Stimulated activated memory B cell treated with anti-CD40 and anti-IgM and Interleukin-4, amounts not matched to agents 10 μg/mL and 1 μg/mL and 100 μg/mL, for 72 hours (primary cell): Measurements from ENCODE around the gene TTLL5.
"Not testable (repeated sequence)": the region's sequence is repeated elsewhere in the genome, so short reads cannot be mapped to it uniquely, and the experiment has no call there.

Experiments used
- ATAC-seq: fragments of 150-1000 bp; cut with Tn5 transposase; 2 replicates; pipeline ENCODE4 v1.10.0; 2021
- H3K27ac Mint-ChIP-seq: one replicate; pipeline ENCODE4 v1.8.0; 2022; ENCODE audit warnings: mild to moderate bottlenecking, mixed read lengths
- H3K27me3 Mint-ChIP-seq: one replicate; pipeline ENCODE4 v1.8.0; 2022; ENCODE audit warnings: mixed read lengths
- H3K36me3 Mint-ChIP-seq: one replicate; pipeline ENCODE4 v1.8.0; 2022; ENCODE audit warnings: mixed read lengths
- H3K4me1 Mint-ChIP-seq: one replicate; pipeline ENCODE4 v1.8.0; 2022; ENCODE audit warnings: mixed read lengths
- H3K4me3 Mint-ChIP-seq: one replicate; pipeline ENCODE4 v1.8.0; 2022; ENCODE audit warnings: mild to moderate bottlenecking, moderate library complexity, mixed read lengths
- H3K9me3 Mint-ChIP-seq: one replicate; pipeline ENCODE4 v1.8.0; 2022; ENCODE audit warnings: mixed read lengths

Gene TTLL5

DNA sequence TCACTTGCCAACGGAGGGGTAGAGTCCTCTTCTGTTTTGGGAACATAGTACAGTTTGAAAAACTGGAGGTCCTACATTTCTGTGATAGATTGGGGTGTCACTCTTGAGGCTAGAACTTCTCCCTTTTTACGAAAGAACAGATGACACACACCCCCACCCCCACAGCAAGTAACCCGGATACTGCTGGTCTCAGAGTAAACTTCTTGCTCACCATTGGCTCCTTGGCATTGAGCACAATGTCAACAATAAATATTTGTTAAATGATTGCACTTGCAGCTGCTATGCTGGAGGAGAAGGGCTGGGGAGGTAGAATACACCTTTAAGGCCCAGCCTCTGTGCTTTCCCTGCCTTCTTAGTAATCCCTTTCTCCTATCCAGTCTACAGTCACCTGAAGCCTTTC lies 170.9 kb downstream of the TTLL5 start:
- Mint-ChIP-seq H3K27me3 (no peaks in the 10 kb centered on the region), H3K36me3 (peaks cover 41% of the 10 kb centered on the region), H3K4me1 (no peaks in the 10 kb centered on the region), H3K9me3 (no peaks in the 10 kb centered on the region), H3K4me3 (no peak overlapping the region), H3K27ac (no peak overlapping the region)
- no peak for ATAC-seq

DNA sequence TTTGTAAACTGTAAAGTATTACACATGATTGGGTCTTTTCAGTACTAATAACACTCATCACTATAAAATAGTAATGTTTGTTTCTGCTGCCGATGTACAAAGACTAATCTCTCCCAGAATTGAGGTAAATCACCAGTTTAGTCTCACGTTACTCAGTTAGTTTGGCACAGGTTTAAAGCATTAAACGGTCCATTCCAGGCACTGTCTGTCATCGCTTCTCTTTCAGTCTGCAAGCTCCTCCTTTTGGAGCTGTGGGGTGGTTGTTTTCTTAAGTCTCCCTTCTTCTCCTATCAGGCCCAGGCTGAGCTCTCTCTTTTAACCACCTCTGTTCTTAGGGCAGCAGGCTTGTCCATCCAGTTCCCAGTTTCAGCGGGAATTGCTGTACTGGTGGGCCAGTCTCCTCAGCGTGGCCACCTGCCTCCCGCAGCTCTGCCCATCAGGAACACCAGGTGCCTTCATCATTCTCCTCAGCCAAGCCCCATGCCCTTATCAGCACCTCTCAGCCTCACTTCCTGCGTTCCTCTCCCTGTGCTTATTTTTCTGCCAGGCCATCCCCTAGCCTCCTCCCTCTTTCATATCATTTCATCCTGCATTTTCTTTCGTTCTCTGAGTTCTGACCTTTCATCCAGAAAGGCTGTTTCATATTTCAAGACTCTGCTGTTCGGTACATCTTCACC lies 171.7 kb downstream of the TTLL5 start:
- H3K4me3 Mint-ChIP-seq: no peak overlapping the region
- no peak for ATAC-seq
- H3K4me1 Mint-ChIP-seq: no peaks in the 10 kb centered on the region
- H3K9me3 Mint-ChIP-seq: no peaks in the 10 kb centered on the region
- no peak overlapping the region for H3K27ac Mint-ChIP-seq
- peaks cover 46% of the 10 kb centered on the region for H3K36me3 Mint-ChIP-seq
- no peaks in the 10 kb centered on the region for H3K27me3 Mint-ChIP-seq

DNA sequence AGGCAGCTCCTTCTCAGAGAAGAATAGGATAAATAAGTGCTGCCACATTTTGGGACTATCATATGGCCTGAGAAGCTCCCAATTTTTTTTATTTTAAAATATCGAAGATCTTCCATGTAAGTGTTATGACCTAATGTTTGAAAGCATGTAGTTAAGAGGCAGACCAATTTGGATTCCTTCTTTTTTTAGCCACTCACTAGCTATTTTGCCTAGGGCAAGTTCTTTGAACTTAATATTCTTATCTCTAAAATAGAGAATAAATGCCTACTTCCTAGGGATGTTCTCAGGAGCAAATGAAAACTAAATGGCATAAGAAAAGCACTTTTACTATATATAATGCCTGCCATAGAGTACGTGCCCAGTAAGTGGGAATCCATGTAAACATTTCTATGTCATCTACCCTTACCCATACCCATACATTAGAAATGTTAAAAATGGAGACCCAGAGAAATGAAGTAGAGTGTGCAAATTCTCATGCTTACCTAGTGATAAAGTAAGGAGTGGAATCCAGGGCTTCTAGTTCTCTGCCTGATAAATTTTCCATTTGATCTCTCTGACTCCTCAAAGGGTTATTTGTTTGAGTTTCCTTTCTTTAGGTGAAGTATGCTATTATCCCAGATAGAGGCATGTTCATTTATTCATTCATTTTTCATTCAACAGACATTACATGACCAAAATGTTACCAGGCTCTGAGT lies 172.4 kb downstream of the TTLL5 start:
- H3K36me3 Mint-ChIP-seq: peaks cover 52% of the 10 kb centered on the region
- no peaks in the 10 kb centered on the region for H3K9me3 Mint-ChIP-seq
- no peak overlapping the region for H3K27ac Mint-ChIP-seq
- no peaks in the 10 kb centered on the region for H3K4me1 Mint-ChIP-seq
- no peak overlapping the region for H3K4me3 Mint-ChIP-seq
- ATAC-seq: no peak
- H3K27me3 Mint-ChIP-seq: no peaks in the 10 kb centered on the region

DNA sequence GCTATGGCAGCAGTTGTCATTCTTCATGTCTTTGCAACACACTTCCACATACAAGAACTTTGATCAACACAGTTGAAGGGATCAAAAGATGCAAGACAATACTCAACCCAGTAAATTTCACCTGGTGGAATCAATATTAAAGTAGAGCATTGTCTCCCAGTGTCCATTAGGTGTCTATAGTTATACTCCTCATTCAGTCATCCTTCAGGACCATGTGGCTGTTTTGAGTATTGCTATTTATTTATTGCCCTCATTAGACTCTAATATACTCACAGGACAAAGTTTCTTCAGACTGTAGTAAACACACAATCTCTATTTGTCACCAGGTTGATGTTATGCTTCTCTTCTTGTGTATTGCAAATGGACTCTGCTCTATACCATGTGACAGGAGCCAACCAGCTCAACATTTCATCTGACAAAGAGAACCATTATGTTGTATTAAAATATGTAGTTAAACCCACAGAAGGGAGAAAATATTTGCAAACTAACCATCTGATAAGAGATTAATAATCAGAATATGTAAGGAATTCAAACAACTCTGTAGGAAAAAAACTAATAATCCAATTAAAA lies 174.2 kb downstream of the TTLL5 start:
- no peak overlapping the region for H3K27ac Mint-ChIP-seq

DNA sequence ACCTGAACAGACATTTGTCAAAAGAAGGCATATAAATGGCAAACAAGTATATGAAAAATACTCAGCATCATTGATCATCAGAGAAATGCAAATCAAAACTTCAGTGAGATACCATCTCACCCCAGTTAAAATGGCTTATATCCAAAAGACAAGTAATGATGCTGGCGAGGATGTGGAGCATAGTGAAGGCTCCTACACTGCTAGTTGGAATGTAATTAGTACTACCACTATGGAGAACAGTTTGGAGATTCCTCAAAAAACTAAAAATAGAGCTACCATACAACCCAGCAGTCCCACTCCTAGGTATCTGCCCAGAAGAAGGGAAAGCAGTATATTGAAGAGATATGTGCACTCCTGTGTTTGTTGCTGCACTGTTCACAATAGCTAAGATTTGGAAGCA lies 174.7 kb downstream of the TTLL5 start:
- no peak for ATAC-seq
- H3K27me3 Mint-ChIP-seq: no peaks in the 10 kb centered on the region
- peaks cover 8% of the 10 kb centered on the region for H3K9me3 Mint-ChIP-seq
- no peak overlapping the region for H3K4me3 Mint-ChIP-seq
- H3K36me3 Mint-ChIP-seq: peaks cover 61% of the 10 kb centered on the region
- H3K27ac Mint-ChIP-seq: no peak overlapping the region
- no peaks in the 10 kb centered on the region for H3K4me1 Mint-ChIP-seq

More for the DNA sequence above, 174.2 kb downstream of the TTLL5 start:
- no peak for ATAC-seq
- no peak overlapping the region for H3K4me3 Mint-ChIP-seq
- peaks cover 59% of the 10 kb centered on the region for H3K36me3 Mint-ChIP-seq
- peaks cover 8% of the 10 kb centered on the region for H3K9me3 Mint-ChIP-seq
- no peaks in the 10 kb centered on the region for H3K27me3 Mint-ChIP-seq
- no peaks in the 10 kb centered on the region for H3K4me1 Mint-ChIP-seq

DNA sequence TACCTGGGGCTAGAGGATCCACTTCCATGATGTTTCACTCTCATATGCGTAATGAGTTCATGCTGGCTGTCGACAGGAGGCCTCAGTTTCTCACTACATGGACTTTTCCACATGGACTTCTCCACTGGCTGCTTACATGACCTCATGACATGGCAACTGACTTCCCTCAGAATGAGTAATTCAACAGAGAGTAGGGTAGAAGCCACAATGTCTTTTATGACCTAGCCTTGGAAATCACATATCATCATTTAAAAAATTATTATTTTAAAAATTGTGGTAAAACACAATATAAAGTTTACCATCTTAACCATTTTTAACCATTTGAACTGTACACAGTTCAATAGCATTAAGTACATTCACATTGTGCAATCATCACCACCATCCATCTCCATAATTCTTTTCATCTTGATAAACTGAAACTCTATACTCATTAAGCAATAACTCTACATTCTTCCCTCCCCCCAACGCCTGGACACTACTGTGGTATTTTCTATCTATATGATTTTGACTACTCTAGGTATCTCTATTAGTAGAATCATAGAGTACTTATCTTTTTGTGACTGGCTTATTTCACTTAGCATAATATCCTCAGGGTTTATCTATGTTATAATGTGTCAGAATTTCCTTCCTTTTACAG lies 176.2 kb downstream of the TTLL5 start:
- no peaks in the 10 kb centered on the region for H3K27me3 Mint-ChIP-seq
- H3K27ac Mint-ChIP-seq: no peak overlapping the region
- ATAC-seq: no peak
- peaks cover 8% of the 10 kb centered on the region for H3K9me3 Mint-ChIP-seq
- H3K4me3 Mint-ChIP-seq: no peak overlapping the region
- H3K4me1 Mint-ChIP-seq: no peaks in the 10 kb centered on the region
- H3K36me3 Mint-ChIP-seq: peaks cover 65% of the 10 kb centered on the region

DNA sequence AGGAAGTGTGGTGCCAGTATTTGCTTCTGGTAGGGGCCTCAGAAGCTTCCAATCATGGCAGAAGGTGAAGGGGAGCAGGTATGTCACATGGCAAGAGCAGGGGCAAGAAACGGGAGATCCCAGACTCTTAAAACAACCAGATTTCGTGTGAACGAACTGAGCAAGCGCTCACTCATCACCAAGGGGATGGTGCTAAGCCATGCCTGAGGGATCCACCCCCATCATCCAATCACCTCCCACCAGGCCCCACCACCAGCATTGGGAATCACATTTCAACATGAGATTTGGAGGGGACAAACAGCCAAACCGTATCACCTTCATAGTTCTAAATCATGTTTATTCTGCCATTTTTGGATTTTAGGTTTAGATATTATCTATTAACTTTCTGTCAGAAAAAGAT lies 179.9 kb downstream of the TTLL5 start:
- Mint-ChIP-seq H3K9me3 (peaks cover 8% of the 10 kb centered on the region), H3K36me3 (peaks cover 43% of the 10 kb centered on the region), H3K4me1 (no peaks in the 10 kb centered on the region), H3K27ac (no peak overlapping the region), H3K4me3 (no peak overlapping the region), H3K27me3 (no peaks in the 10 kb centered on the region)
- ATAC-seq: no peak

DNA sequence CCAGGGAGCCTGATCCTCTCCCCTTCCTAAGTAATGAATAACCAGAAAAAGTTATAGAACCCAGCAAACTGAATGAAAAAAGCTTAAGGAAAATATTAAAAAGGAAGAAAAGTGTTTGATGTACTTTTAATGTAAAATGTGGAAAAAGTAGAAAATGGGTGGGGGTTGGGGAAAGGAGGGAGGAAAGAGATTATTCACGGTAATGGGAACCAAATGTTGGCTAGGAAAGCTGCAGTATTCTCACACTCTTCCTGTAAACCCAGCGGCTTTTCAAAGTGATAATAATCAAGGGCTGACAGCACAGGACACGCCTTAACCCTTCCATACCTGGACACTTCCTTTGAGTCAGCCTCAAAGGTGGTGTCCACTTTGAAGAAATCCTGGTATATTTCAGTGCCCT lies 181.5 kb downstream of the TTLL5 start:
- Mint-ChIP-seq H3K4me1 (no peaks in the 10 kb centered on the region), H3K27me3 (no peaks in the 10 kb centered on the region), H3K4me3 (no peak overlapping the region), H3K9me3 (peaks cover 8% of the 10 kb centered on the region), H3K27ac (no peak overlapping the region), H3K36me3 (peaks cover 35% of the 10 kb centered on the region)
- no peak for ATAC-seq

DNA sequence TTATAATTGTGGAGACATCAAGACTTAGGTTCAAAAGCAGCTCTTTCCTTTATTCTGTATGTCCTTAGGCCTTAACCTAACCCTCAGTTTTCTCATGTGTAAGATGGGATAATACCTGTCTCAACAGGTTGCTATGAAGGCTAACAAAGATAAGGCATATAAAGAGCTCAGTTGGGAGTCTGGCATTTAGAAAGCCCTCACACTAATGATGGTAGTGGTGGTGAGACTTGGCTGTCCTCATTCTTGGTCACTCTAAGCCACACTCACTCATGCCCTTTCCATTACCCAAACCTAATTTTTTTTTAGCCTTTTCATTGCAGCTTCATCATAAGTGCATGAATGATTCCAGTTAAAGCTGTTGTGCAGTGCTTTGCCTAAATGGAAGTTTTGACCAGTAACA lies 183.4 kb downstream of the TTLL5 start:
- ATAC-seq: no peak
- Mint-ChIP-seq H3K9me3 (peaks cover 2% of the 10 kb centered on the region), H3K4me3 (no peak overlapping the region)

DNA sequence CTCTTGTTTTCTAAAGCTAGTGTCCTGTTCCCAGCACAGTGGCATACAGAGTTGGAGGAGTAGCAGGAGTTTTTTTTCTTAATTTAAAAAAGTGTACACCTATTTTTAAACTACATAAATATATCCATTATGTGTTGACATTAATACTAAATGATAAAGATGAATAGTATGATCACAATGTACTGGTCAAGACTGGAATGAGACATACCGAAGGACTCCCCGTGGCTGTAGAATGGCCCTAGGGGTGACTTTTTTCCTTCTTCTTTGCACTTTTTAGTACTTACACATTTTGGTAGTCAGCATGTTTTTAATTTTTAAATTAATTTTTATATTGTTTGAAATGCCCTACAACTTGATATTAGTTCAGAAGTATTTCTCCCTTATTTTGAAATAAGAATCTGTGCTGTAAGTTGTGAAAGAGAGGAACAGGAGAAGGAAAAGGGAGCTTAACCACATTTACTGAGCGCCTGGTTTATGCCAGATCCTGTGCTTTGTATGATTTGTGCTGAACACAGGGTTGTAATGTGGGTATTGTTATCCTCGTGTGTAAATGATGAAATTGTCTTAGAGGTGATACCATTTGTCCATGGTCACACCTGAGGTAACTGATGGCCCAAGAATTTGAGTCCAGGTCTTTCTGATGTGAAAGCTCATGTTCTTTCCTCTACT lies 184.2 kb downstream of the TTLL5 start:
- H3K4me1 Mint-ChIP-seq: no peaks in the 10 kb centered on the region
- no peak overlapping the region for H3K4me3 Mint-ChIP-seq
- H3K9me3 Mint-ChIP-seq: no peaks in the 10 kb centered on the region
- H3K36me3 Mint-ChIP-seq: peaks cover 22% of the 10 kb centered on the region
- no peak for ATAC-seq
- H3K27ac Mint-ChIP-seq: no peak overlapping the region
- H3K27me3 Mint-ChIP-seq: no peaks in the 10 kb centered on the region

More for the DNA sequence above, 183.4 kb downstream of the TTLL5 start:
- Mint-ChIP-seq H3K27ac (no peak overlapping the region), H3K36me3 (peaks cover 25% of the 10 kb centered on the region), H3K4me1 (no peaks in the 10 kb centered on the region), H3K27me3 (no peaks in the 10 kb centered on the region)

DNA sequence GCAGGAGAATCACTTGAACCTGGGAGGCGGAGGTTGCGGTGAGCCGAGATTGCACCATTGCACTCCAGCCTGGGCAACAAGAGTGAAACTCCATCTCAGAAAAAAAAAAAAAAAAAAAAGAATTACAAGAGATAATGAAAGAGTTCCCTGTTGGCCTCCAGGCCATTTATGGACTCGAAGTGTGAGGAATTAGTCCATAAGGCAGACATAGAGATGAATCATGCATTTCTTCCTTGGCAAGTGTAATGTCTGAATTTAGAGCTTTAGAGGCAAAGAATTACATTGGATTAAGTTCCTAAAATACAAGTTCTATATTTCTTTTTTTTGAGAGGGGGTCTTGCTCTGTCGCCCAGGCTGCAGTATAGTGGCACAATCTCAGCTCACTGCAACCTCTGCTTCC lies 185.6 kb downstream of the TTLL5 start:
- H3K4me3 Mint-ChIP-seq, H3K27me3 Mint-ChIP-seq, H3K9me3 Mint-ChIP-seq, H3K4me1 Mint-ChIP-seq, H3K27ac Mint-ChIP-seq, ATAC-seq: not testable (repeated sequence)
- peaks cover 11% of the 10 kb centered on the region for H3K36me3 Mint-ChIP-seq

DNA sequence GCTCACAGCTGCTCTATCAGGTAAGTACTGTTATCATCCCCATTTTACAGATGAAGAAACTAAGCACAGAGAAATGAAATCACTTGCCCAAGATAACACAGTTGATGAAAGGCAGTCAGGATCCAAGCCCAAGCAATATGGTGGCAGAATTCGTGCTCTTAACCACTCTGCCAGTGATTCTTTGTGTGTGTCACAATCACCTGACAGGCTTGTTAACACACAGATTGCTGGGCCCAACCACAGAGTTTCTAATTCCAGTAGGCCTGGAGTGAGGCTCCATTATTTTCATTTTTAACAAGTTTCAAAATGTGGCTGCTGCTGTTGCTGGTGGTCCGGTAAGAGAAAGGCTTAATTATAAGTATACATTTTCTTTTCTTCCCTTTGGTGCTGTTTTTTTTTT lies 186.5 kb downstream of the TTLL5 start:
- no peak for ATAC-seq
- Mint-ChIP-seq H3K9me3 (no peaks in the 10 kb centered on the region), H3K27ac (no peak overlapping the region), H3K4me3 (no peak overlapping the region), H3K4me1 (no peaks in the 10 kb centered on the region), H3K36me3 (peaks cover 11% of the 10 kb centered on the region), H3K27me3 (no peaks in the 10 kb centered on the region)

DNA sequence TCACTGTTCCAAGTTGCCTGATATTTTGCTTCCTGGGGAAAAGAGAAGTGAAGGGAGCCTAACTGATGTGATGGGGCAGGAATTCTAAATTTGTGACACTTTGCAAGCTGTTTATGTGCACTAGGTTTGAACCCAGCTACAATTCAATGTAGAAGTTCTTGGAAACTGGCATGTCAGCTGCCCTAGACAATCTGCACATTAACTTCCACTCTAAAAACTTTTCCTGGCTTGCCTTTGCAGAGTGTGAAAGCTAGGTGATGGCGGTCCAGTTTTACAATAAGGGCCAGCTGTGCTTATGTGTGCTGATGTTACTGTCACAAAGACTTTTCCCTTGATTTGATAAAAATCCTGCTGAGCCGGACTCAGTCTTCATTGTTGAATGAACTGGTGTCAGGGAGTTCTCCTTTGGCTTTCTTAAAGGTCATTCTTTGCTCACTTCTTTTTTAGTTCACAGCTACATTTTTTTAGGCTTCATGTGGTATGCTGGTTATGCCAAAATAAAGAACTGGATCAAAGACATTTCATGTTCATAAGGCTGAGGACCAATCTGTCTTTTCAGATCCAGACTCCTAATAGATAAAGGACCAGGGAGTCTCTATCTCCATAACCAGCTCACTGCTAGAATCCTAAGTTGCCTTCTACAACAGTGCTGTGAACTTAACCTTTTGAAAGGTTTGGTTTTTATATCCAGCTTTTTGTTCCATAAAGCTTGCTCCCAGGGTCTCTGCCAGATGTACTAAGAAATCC lies 187.3 kb downstream of the TTLL5 start:
- H3K4me1 Mint-ChIP-seq: no peaks in the 10 kb centered on the region
- H3K9me3 Mint-ChIP-seq: no peaks in the 10 kb centered on the region
- no peaks in the 10 kb centered on the region for H3K27me3 Mint-ChIP-seq
- no peak for ATAC-seq
- peaks cover 11% of the 10 kb centered on the region for H3K36me3 Mint-ChIP-seq
- H3K27ac Mint-ChIP-seq: no peak overlapping the region
- no peak overlapping the region for H3K4me3 Mint-ChIP-seq

DNA sequence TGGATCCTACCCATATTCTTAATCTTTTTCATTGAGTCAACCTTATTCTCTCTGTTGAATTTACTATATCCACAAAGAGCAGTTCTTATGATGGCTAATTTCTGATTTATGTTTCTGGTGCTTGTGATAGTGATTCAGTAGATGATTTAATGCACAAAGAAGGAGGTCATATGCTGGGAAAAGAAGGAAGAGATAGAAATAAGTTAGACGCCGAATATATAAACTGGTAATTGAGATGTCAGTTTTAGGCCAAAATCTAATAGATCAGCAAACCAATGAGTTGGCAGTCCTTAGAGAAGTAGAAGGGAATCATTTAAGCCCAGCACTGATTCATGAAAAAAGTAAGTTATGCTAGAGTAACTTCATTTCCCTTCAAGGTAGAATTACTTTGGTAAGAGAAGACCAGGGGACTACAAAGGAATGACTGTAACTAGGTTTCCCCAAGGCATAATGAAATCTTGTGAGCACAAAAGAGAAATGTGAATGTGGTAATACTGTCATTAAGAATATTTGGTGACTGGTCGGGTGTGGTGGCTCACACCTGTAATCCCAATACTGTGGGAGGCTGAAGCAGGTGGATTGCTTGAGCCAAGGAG lies 188.4 kb downstream of the TTLL5 start:
- Mint-ChIP-seq H3K27me3 (no peaks in the 10 kb centered on the region), H3K27ac (no peak overlapping the region), H3K4me1 (no peaks in the 10 kb centered on the region), H3K4me3 (no peak overlapping the region), H3K36me3 (peaks cover 16% of the 10 kb centered on the region), H3K9me3 (no peaks in the 10 kb centered on the region)
- no peak for ATAC-seq

DNA sequence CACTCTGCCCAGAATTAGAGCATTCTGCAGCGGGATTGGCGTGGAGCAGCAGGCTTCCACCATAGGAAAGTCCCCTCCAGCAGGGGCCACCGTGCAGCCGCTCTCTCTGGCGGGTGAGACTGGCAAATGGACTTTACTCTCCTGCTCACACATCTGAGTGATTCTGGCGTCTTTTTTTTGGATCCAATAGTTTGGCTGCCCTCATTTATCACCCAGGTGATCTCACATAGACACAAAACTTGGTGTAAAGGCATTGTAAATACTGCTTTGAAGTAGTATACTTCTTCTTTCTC lies 190.5 kb downstream of the TTLL5 start:
- ATAC-seq: no peak
- Mint-ChIP-seq H3K27ac (no peak overlapping the region), H3K36me3 (peaks cover 28% of the 10 kb centered on the region), H3K4me3 (no peak overlapping the region), H3K27me3 (no peaks in the 10 kb centered on the region), H3K9me3 (no peaks in the 10 kb centered on the region), H3K4me1 (no peaks in the 10 kb centered on the region)
